Thyroid gland (tissue), 4 donors: ENCODE data around the gene CCL8. TPM values are rescaled to one million over a fixed set of nuclear protein-coding genes. Genes with fewer than 3 reads are reported as not detected.

Experiments used
- DNase-seq, 2 donors: peaks; one replicate each; pipeline ENCODE4 v3.0.0-alpha.2; 2019
- H3K27ac ChIP-seq, 3 donors: fragments of 200-600 bp; sonication (generic); 1 replicate in 2 of 3; 2 replicates in 1 of 3; pipeline ENCODE4 v1.5.1; 2016 to 2019; ENCODE audit warnings: mild to moderate bottlenecking in 1 of 3, moderate library complexity in 1 of 3
- H3K27me3 ChIP-seq: fragments of 200-600 bp; sonication (generic); one replicate; pipeline ENCODE4 v1.5.1; 2019
- H3K36me3 ChIP-seq, 2 donors: fragments of 200-600 bp; sonication (generic); one replicate each; pipeline ENCODE4 v1.5.1; 2016 to 2019
- H3K4me1 ChIP-seq, 2 donors: fragments of 200-600 bp; sonication (generic); one replicate each; pipeline ENCODE4 v1.5.1; 2017 to 2019
- H3K4me3 ChIP-seq, 3 donors: fragments of 200-600 bp; sonication (generic); replicated peaks in 1 of 3; 1 replicate in 2 of 3; 2 replicates in 1 of 3; pipeline ENCODE4 v1.5.1; 2016; ENCODE audit warnings: mild to moderate bottlenecking in 1 of 3
- H3K9me3 ChIP-seq: fragments of 200-600 bp; sonication (generic); one replicate; pipeline ENCODE4 v1.5.1; 2017
- POLR2A ChIP-seq, 2 donors: fragments of 450-650 bp; IDR thresholded peaks; one replicate each; pipeline ENCODE4 v1.6.1; 2017; ENCODE audit warnings: antibody characterized with exemption in 2 of 2, mild to moderate bottlenecking in 2 of 2, moderate library complexity in 1 of 2
- WGBS, 2 donors: methylation state at CpG; one replicate each; pipeline ENCODE4 v1.1.5; 2017; 5-methylcytosine and 5-hydroxymethylcytosine counted together
- intact Hi-C: fragments of 100-400 bp; cut with DNase I; formaldehyde crosslinking; loops from one replicate; pipeline ENCODE4 v1.15.1; 2023
- total RNA-seq, 4 donors: library from RNA; depleted of rRNA; stranded (reverse); fragments of >200 nt; gene quantifications; one replicate each; pipeline ENCODE4 v1.2.3, GENCODE V29; 2016
- TF ChIP-seq, protein P1 (sequence below), 6 experiments: fragments of 200-600 bp in 3 of 6; fragments of 450-650 bp in 3 of 6; sonication (generic) in 3 of 6; IDR thresholded peaks; one replicate each; pipeline ENCODE4 v1.5.1; 2016 to 2019; ENCODE audit warnings: antibody characterized with exemption in 6 of 6, mild to moderate bottlenecking in 2 of 6, inconsistent platforms in 1 of 6, moderate library complexity in 1 of 6

Gene CCL8
- total RNA-seq, 4 donors from 2014 or later: not detected

DNA sequence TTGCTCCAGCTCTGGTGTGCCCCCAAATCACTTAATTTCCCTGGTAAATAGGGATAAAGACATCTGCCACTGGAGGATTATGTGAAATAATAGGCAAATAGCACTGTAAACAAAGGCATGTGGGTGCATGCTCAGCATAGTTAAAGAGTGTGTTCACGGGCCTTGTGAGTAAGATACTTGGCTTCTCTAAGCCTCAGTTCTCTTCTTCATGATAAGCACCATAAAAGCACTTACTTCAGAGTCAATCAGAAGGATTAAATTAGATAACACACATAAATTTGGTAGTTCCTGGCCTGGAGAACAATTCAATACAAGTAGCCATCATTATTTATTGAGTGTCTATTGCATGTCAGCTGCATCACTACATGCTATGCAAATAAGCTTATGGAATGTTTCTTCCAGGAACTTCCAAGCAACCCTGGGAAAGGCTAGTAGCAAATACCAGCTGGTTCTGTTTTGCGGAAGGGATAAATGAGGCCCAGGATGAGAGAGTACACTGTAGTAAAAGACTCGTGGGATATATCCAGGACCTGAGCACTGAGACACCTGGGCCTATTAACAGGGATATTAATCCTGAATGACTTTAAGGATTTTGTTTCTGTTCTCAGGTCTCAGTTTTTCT lies 19.2 kb upstream of the CCL8 start:
- Histone ChIP-seq H3K9me3 (no peaks in the 10 kb centered on the region), H3K27ac (no peak overlapping the region), H3K27me3 (no peaks in the 10 kb centered on the region), H3K4me3 (no peak overlapping the region), H3K36me3 (no peaks in the 10 kb centered on the region), H3K4me1 (no peaks in the 10 kb centered on the region)
- WGBS, 2 donors: 85 to 95% methylated on average over 3 of the region's 3 CpGs
- intact Hi-C loops: no loop called here
- no peak for TF ChIP-seq POLR2A (IDR thresholded peaks at IDR 0.05)
- TF ChIP-seq, protein P1, sequence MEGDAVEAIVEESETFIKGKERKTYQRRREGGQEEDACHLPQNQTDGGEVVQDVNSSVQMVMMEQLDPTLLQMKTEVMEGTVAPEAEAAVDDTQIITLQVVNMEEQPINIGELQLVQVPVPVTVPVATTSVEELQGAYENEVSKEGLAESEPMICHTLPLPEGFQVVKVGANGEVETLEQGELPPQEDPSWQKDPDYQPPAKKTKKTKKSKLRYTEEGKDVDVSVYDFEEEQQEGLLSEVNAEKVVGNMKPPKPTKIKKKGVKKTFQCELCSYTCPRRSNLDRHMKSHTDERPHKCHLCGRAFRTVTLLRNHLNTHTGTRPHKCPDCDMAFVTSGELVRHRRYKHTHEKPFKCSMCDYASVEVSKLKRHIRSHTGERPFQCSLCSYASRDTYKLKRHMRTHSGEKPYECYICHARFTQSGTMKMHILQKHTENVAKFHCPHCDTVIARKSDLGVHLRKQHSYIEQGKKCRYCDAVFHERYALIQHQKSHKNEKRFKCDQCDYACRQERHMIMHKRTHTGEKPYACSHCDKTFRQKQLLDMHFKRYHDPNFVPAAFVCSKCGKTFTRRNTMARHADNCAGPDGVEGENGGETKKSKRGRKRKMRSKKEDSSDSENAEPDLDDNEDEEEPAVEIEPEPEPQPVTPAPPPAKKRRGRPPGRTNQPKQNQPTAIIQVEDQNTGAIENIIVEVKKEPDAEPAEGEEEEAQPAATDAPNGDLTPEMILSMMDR (IDR thresholded peaks at IDR 0.05): no peak
- DNase-seq: no peak

DNA sequence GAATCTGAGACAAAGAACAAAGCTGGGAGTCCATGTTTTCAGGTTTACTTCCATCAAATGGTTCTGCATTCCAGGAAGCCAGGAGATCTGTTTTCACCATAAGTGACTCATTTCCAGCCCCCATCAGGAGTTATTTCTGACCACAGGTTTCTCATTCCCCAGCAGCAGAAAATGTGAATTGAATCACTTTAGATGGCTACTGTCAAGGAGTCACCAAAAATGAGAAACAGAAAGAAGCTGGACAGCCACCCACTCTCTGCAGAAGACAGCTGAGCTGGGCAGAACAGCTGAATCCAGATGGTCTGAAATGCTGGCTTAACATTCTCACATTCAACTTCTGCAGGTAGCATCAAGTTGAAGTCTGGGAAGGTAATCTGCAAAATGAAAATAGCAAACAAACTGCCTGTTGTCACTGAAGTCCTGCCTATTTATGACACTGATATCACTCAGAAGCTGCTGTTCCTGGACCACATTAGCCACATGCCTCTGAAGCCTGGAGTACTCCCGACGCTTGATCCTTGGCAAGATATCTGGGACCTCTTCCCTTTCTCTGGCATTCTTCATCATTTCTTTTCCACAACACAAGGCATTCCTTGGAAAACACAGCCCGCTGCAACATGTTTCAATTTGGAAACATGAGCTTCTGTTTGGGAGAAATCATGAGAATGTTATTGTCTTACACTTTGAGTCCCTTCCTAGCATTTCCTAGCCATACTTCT lies 18.4 kb upstream of the CCL8 start:
- H3K36me3 ChIP-seq: no peaks in the 10 kb centered on the region
- H3K9me3 ChIP-seq: no peaks in the 10 kb centered on the region
- DNase-seq: no peak
- no peak for TF ChIP-seq POLR2A (IDR thresholded peaks at IDR 0.05)
- TF ChIP-seq, protein P1 (IDR thresholded peaks at IDR 0.05): no peak
- H3K27ac ChIP-seq: no peak overlapping the region
- intact Hi-C loops: no loop called here
- no peaks in the 10 kb centered on the region for H3K27me3 ChIP-seq
- no peaks in the 10 kb centered on the region for H3K4me1 ChIP-seq
- no peak overlapping the region for H3K4me3 ChIP-seq
- WGBS, 2 donors: 82 to 87% methylated on average over 3 of the region's 3 CpGs

DNA sequence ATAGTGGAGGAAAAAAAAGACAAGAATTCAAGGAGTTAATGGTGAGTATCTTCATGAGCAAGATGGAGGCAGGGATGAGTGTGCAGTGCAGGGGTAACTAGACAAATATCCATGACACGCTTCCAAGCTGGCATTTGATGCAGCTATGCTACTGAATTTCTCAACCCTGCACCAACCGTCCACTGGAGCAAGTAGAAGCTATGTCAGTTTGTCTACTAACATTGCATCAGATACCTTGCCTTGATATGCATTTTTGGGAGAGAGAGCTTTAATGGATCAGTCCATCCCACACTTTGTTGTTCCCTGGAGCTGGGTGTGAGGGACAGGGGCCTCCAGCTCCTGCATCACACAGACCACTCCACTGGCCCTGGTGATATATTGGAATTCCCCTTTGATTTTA lies 17.2 kb upstream of the CCL8 start:
- Histone ChIP-seq H3K4me1 (no peaks in the 10 kb centered on the region), H3K4me3 (no peak overlapping the region), H3K27ac (no peak overlapping the region), H3K9me3 (no peaks in the 10 kb centered on the region), H3K36me3 (no peaks in the 10 kb centered on the region), H3K27me3 (no peaks in the 10 kb centered on the region)
- intact Hi-C loops: loop anchor here (2.0 kb wide), 1 partner anchor 97 kb away; no protein-coding TSS in a partner anchor
- TF ChIP-seq, protein P1 (IDR thresholded peaks at IDR 0.05): no peak
- no peak for TF ChIP-seq POLR2A (IDR thresholded peaks at IDR 0.05)
- WGBS, 2 donors: 84 to 97% methylated on average over 2 of the region's 2 CpGs
- no peak for DNase-seq

DNA sequence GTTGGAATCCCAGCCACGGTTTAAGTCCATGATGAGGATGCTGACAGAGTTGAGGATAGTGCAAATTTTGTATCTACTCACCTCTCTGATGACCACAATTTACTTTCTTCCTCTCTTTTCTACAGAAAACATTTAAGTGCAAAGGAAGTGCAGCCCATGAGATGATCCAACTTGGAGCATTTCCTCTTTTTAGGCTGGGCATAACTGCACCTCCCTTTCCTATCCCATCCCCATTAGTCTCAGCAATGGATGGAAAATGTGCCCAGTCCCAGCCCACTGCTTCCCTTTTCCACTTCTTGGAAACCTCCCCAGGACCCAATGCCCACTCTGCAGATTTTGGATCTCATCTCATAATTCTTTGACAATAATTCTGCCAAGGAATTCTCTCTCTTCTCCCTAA lies 16.6 kb upstream of the CCL8 start:
- intact Hi-C loops: loop anchor here (2.0 kb wide), 1 partner anchor 98 kb away; no protein-coding TSS in a partner anchor
- H3K4me3 ChIP-seq: no peak overlapping the region
- H3K9me3 ChIP-seq: no peaks in the 10 kb centered on the region
- TF ChIP-seq, protein P1 (IDR thresholded peaks at IDR 0.05): no peak
- no peak for TF ChIP-seq POLR2A (IDR thresholded peaks at IDR 0.05)
- DNase-seq: no peak
- no peaks in the 10 kb centered on the region for H3K27me3 ChIP-seq
- no peaks in the 10 kb centered on the region for H3K36me3 ChIP-seq
- H3K4me1 ChIP-seq: no peaks in the 10 kb centered on the region
- 93 to 100% methylated on average over 1 of the region's 1 CpG for WGBS, 2 donors
- no peak overlapping the region for H3K27ac ChIP-seq

DNA sequence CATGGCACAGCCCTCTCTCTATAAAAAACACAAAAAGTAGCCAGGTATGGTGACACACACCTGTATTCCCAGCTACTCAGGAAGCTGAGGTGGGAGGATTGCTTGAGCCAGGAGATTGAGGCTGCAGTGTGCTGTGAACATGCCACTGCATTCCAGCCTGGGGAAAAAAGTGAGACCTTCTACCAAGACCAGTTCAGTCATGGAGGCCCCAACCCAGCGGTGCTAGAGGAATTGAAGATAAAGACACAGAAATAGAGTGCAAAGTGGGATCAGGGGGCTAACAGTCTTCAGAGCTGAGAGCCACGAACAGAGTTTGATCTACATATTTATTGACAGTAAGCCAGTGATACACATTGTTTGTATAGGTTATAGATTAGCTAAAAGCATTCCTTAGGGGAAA lies 15.6 kb upstream of the CCL8 start:
- no peaks in the 10 kb centered on the region for H3K4me1 ChIP-seq
- no peak for DNase-seq
- H3K27me3 ChIP-seq: no peaks in the 10 kb centered on the region
- no peak overlapping the region for H3K27ac ChIP-seq
- intact Hi-C loops: loop anchor here (2.0 kb wide), 1 partner anchor 99 kb away; no protein-coding TSS in a partner anchor
- H3K36me3 ChIP-seq: no peaks in the 10 kb centered on the region
- no peaks in the 10 kb centered on the region for H3K9me3 ChIP-seq
- 94 to 96% methylated on average over 2 of the region's 2 CpGs for WGBS, 2 donors
- TF ChIP-seq, protein P1 (IDR thresholded peaks at IDR 0.05): no peak
- TF ChIP-seq POLR2A (IDR thresholded peaks at IDR 0.05): no peak
- H3K4me3 ChIP-seq: no peak overlapping the region
